ENCODE data around the gene RELB.

GRCh38 chr19:45027371-45027770 lies 26.1 kb downstream of the RELB start:
- TF ChIP-seq CTCF (conservative IDR thresholded peaks at IDR 0.05 in 1 of 2, IDR thresholded peaks at IDR 0.05 in 1 of 2; ENCODE audit: extremely low read depth in 1 of 2, insufficient read depth in 1 of 2, low read depth in 1 of 2, low read length in 2 of 2) (no peak), EZH2 (IDR thresholded peaks at IDR 0.05; ENCODE audit: borderline replicate concordance, low read length) (no peak)

All from mammary epithelial cell (primary cell).